Measurements from ENCODE around the gene KLHDC2. TPM values are rescaled to one million over a fixed set of nuclear protein-coding genes. Genes with fewer than 3 reads are reported as not detected.

KLHDC2 gene
- total and polyA plus RNA-seq, 11 donors = 40.7 to 93.6 (median 82.4) TPM

DNA sequence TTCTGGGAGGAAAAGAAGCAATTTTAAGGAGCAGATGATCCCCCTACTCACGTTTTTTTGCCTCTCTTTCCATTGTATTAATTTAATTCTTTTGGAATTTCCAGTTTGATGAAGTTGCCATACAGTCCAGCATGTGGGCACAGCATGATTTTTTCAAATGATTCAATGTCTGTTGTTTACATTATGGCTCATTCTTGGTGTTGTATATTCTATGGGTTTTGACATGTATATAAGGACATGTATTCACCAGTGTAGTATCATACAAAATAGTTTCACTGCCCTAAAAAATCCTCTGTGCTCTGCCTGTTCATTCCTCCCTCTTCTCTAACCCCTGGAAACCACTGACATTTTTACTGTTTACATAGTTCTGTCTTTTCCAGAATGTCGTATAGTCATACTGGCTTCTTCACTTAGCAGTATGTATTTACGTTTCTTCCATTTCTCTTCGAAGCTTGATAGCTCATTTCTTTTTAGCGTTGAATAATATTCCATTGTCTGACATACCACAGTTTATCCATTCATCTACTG, 13.3 kb upstream of the KLHDC2 start:
- intact Hi-C loops (cut with DNase I) = no loop called here
- ATAC-seq = no peak
- Histone ChIP-seq H3K4me3 (no peak overlapping the region), H3K4me1 (no peaks in the 10 kb centered on the region), H3K27me3 (no peaks in the 10 kb centered on the region), H3K27ac (no peak overlapping the region), H3K9me3 (no peaks in the 10 kb centered on the region), H3K36me3 (peaks cover 0 to 35% (median 13%) of the 10 kb centered on the region in 9 donors)
- TF ChIP-seq, protein P1, sequence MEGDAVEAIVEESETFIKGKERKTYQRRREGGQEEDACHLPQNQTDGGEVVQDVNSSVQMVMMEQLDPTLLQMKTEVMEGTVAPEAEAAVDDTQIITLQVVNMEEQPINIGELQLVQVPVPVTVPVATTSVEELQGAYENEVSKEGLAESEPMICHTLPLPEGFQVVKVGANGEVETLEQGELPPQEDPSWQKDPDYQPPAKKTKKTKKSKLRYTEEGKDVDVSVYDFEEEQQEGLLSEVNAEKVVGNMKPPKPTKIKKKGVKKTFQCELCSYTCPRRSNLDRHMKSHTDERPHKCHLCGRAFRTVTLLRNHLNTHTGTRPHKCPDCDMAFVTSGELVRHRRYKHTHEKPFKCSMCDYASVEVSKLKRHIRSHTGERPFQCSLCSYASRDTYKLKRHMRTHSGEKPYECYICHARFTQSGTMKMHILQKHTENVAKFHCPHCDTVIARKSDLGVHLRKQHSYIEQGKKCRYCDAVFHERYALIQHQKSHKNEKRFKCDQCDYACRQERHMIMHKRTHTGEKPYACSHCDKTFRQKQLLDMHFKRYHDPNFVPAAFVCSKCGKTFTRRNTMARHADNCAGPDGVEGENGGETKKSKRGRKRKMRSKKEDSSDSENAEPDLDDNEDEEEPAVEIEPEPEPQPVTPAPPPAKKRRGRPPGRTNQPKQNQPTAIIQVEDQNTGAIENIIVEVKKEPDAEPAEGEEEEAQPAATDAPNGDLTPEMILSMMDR (IDR thresholded peaks at IDR 0.05) = no peak
- no peak for TF ChIP-seq POLR2A (IDR thresholded peaks at IDR 0.05)
- DNase-seq = no peak
- 76 to 87% (median 86%) methylated on average over 5 of the region's 5 CpGs for WGBS, 4 donors

GRCh38 chr14:49755378-49755777, 12.6 kb upstream of the KLHDC2 start:
- TF ChIP-seq, protein P1 (IDR thresholded peaks at IDR 0.05) = no peak
- no peak for TF ChIP-seq POLR2A (IDR thresholded peaks at IDR 0.05)
- 80 to 85% (median 83%) methylated on average over 3 of the region's 3 CpGs for WGBS, 4 donors
- no peak for ATAC-seq
- DNase-seq = no peak
- H3K27ac ChIP-seq = no peak overlapping the region
- H3K27me3 ChIP-seq = no peaks in the 10 kb centered on the region
- H3K36me3 ChIP-seq = peaks cover 0 to 30% (median 13%) of the 10 kb centered on the region in 9 donors
- H3K4me3 ChIP-seq = no peak overlapping the region
- H3K4me1 ChIP-seq = no peaks in the 10 kb centered on the region
- intact Hi-C loops (cut with DNase I) = no loop called here
- H3K9me3 ChIP-seq = no peaks in the 10 kb centered on the region

- no peak for TF ChIP-seq POLR2A (IDR thresholded peaks at IDR 0.05)
- TF ChIP-seq, protein P1 (IDR thresholded peaks at IDR 0.05) = no peak
- H3K9me3 ChIP-seq = no peaks in the 10 kb centered on the region
- intact Hi-C loops (cut with DNase I) = loop anchor here in 2 of 10 donors (10.0 kb wide), 2 partner anchors 67 to 127 kb away; partner anchors contain the start of genes DNAAF2 (in 2 of the 2) and KLHDC1 (in 1 of the 2)
- no peaks in the 10 kb centered on the region for H3K27me3 ChIP-seq
- WGBS, 4 donors = 79 to 84% (median 81%) methylated on average over 6 of the region's 6 CpGs
- ATAC-seq (no peak), DNase-seq (no peak)
- no peak overlapping the region for H3K4me3 ChIP-seq
- H3K4me1 ChIP-seq = peaks cover 0 to 5% (median 0%) of the 10 kb centered on the region in 12 donors
- no peak overlapping the region for H3K27ac ChIP-seq
- H3K36me3 ChIP-seq = no peaks in the 10 kb centered on the region
Measured at GRCh38 chr14:49761839-49762551, 6.0 kb upstream of the KLHDC2 start.

DNA sequence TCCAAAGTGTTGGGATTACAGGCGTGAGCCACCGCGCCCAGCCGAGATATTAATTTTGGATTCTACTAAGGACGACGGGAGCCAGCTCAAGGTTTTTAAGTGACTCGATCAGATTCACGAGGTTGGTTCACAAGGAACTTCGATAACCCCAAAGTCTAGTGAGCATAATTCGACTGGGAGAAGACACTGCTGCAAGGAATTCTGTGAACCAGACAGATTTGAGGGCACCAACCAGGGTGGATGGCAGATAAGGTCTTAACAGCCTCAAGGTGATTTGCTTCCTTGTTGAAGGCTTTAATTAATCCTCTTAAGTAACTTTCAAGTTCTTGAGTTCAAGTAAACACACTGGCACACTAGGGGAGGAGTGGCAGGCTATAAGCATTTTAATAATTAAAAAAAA, 1.1 kb upstream of the KLHDC2 start:
- H3K9me3 ChIP-seq = no peaks in the 10 kb centered on the region
- peak overlapping the region; percentile 91 to 99 (median 99) for H3K27ac ChIP-seq
- DNase-seq = no peak
- peaks cover 0 to 34% (median 23%) of the 10 kb centered on the region in 12 donors for H3K4me1 ChIP-seq
- ATAC-seq = no peak
- H3K27me3 ChIP-seq = no peaks in the 10 kb centered on the region
- H3K36me3 ChIP-seq = peaks cover 0 to 7% (median 4%) of the 10 kb centered on the region in 9 donors
- intact Hi-C loops (cut with DNase I) = loop anchor here in 8 of 10 donors (1.0 to 10.0 kb wide), 7 partner anchors 72 to 135 kb away; partner anchors contain the start of genes DNAAF2 (in 5 of the 8) and KLHDC1 (in 3 of the 8)
- 86 to 89% (median 88%) methylated on average over 10 of the region's 10 CpGs for whole genome bisulfite sequencing, 4 donors
- H3K4me3 ChIP-seq = peak overlapping the region in 11 of 12 donors; percentile 59 to 100 (median 94)
- TF ChIP-seq, protein P1 (IDR thresholded peaks at IDR 0.05) = no peak
- TF ChIP-seq POLR2A (IDR thresholded peaks at IDR 0.05) = no peak
